ENCODE measurements around the gene DPEP3.

The DPEP3 gene

GRCh38 chr16:67954421-67955196 lies 25.7 kb downstream of the DPEP3 start:
- Histone ChIP-seq H3K27me3 (ENCODE audit: control insufficient read depth, insufficient read depth, low read length) (no peaks in the 10 kb centered on the region), H3K36me3 (ENCODE audit: control insufficient read depth, insufficient read depth, low read length) (peaks cover 48% of the 10 kb centered on the region), H3K4me1 (ENCODE audit: control insufficient read depth, insufficient read depth, low read length) (no peaks in the 10 kb centered on the region), H3K4me3 (ENCODE audit: low read length) (no peak overlapping the region), H3K9me3 (ENCODE audit: control insufficient read depth, insufficient read depth, low read length) (no peaks in the 10 kb centered on the region), H3K27ac (ENCODE audit: low read length) (no peak overlapping the region)
- WGBS (ENCODE audit: insufficient coverage, insufficient read length), result no CpG with 5 or more reads among the region's 10 CpGs
- DNase-seq (ENCODE audit: low read depth, low spot score), result no peak

- H3K27ac ChIP-seq (ENCODE audit: low read length), result no peak overlapping the region
- H3K4me1 ChIP-seq (ENCODE audit: control insufficient read depth, insufficient read depth, low read length), result no peaks in the 10 kb centered on the region
- H3K36me3 ChIP-seq (ENCODE audit: control insufficient read depth, insufficient read depth, low read length), result peaks cover 48% of the 10 kb centered on the region
- H3K9me3 ChIP-seq (ENCODE audit: control insufficient read depth, insufficient read depth, low read length), result no peaks in the 10 kb centered on the region
- no peak overlapping the region for H3K4me3 ChIP-seq (ENCODE audit: low read length)
- no CpG with 5 or more reads among the region's 8 CpGs for WGBS (ENCODE audit: insufficient coverage, insufficient read length)
- H3K27me3 ChIP-seq (ENCODE audit: control insufficient read depth, insufficient read depth, low read length), result no peaks in the 10 kb centered on the region
- DNase-seq (ENCODE audit: low read depth, low spot score), result no peak
These were observed 26.5 kb downstream of the DPEP3 start for GRCh38 chr16:67953641-67954375.

GRCh38 chr16:67951485-67951884 lies 28.8 kb downstream of the DPEP3 start:
- H3K27ac ChIP-seq (ENCODE audit: low read length), result no peak overlapping the region
- no CpG with 5 or more reads among the region's 12 CpGs for WGBS (ENCODE audit: insufficient coverage, insufficient read length)
- H3K36me3 ChIP-seq (ENCODE audit: control insufficient read depth, insufficient read depth, low read length), result peaks cover 57% of the 10 kb centered on the region
- no peaks in the 10 kb centered on the region; the same call in 1 of the 2 replicates for H3K4me1 ChIP-seq (ENCODE audit: control insufficient read depth, insufficient read depth, low read length)
- H3K27me3 ChIP-seq (ENCODE audit: control insufficient read depth, insufficient read depth, low read length), result no peaks in the 10 kb centered on the region
- no peaks in the 10 kb centered on the region for H3K9me3 ChIP-seq (ENCODE audit: control insufficient read depth, insufficient read depth, low read length)
- H3K4me3 ChIP-seq (ENCODE audit: low read length), result no peak overlapping the region
- no peak for DNase-seq (ENCODE audit: low read depth, low spot score)

- Histone ChIP-seq H3K4me3 (ENCODE audit: low read length) (no peak overlapping the region), H3K9me3 (ENCODE audit: control insufficient read depth, insufficient read depth, low read length) (no peaks in the 10 kb centered on the region), H3K27me3 (ENCODE audit: control insufficient read depth, insufficient read depth, low read length) (no peaks in the 10 kb centered on the region), H3K36me3 (ENCODE audit: control insufficient read depth, insufficient read depth, low read length) (peaks cover 68% of the 10 kb centered on the region), H3K4me1 (ENCODE audit: control insufficient read depth, insufficient read depth, low read length) (no peaks in the 10 kb centered on the region; the same call in 1 of the 2 replicates), H3K27ac (ENCODE audit: low read length) (no peak overlapping the region)
- WGBS (ENCODE audit: insufficient coverage, insufficient read length), result no CpG with 5 or more reads among the region's 16 CpGs
- DNase-seq (ENCODE audit: low read depth, low spot score), result no peak
These were observed 29.9 kb downstream of the DPEP3 start for GRCh38 chr16:67950335-67950843.

GRCh38 chr16:67949645-67950044 lies 30.7 kb downstream of the DPEP3 start:
- no peaks in the 10 kb centered on the region for H3K9me3 ChIP-seq (ENCODE audit: control insufficient read depth, insufficient read depth, low read length)
- no CpG with 5 or more reads among the region's 11 CpGs for WGBS (ENCODE audit: insufficient coverage, insufficient read length)
- peaks cover 72% of the 10 kb centered on the region for H3K36me3 ChIP-seq (ENCODE audit: control insufficient read depth, insufficient read depth, low read length)
- H3K27ac ChIP-seq (ENCODE audit: low read length), result no peak overlapping the region
- no peaks in the 10 kb centered on the region; the same call in 1 of the 2 replicates for H3K4me1 ChIP-seq (ENCODE audit: control insufficient read depth, insufficient read depth, low read length)
- no peak overlapping the region for H3K4me3 ChIP-seq (ENCODE audit: low read length)
- no peaks in the 10 kb centered on the region for H3K27me3 ChIP-seq (ENCODE audit: control insufficient read depth, insufficient read depth, low read length)
- no peak for DNase-seq (ENCODE audit: low read depth, low spot score)

GRCh38 chr16:67948015-67948414 lies 32.3 kb downstream of the DPEP3 start:
- Histone ChIP-seq H3K4me1 (ENCODE audit: control insufficient read depth, insufficient read depth, low read length) (no peaks in the 10 kb centered on the region; the same call in 1 of the 2 replicates), H3K27ac (ENCODE audit: low read length) (no peak overlapping the region), H3K4me3 (ENCODE audit: low read length) (no peak overlapping the region), H3K27me3 (ENCODE audit: control insufficient read depth, insufficient read depth, low read length) (no peaks in the 10 kb centered on the region), H3K36me3 (ENCODE audit: control insufficient read depth, insufficient read depth, low read length) (peaks cover 67% of the 10 kb centered on the region), H3K9me3 (ENCODE audit: control insufficient read depth, insufficient read depth, low read length) (no peaks in the 10 kb centered on the region)
- WGBS (ENCODE audit: insufficient coverage, insufficient read length), result no CpG with 5 or more reads among the region's 15 CpGs
- no peak for DNase-seq (ENCODE audit: low read depth, low spot score)

GRCh38 chr16:67946966-67947558 lies 33.2 kb downstream of the DPEP3 start:
- no peak for DNase-seq (ENCODE audit: low read depth, low spot score)
- no peaks in the 10 kb centered on the region; the same call in 1 of the 2 replicates for H3K4me1 ChIP-seq (ENCODE audit: control insufficient read depth, insufficient read depth, low read length)
- H3K27me3 ChIP-seq (ENCODE audit: control insufficient read depth, insufficient read depth, low read length), result no peaks in the 10 kb centered on the region
- H3K27ac ChIP-seq (ENCODE audit: low read length), result no peak overlapping the region
- H3K36me3 ChIP-seq (ENCODE audit: control insufficient read depth, insufficient read depth, low read length), result peaks cover 70% of the 10 kb centered on the region
- H3K4me3 ChIP-seq (ENCODE audit: low read length), result no peak overlapping the region
- no peaks in the 10 kb centered on the region for H3K9me3 ChIP-seq (ENCODE audit: control insufficient read depth, insufficient read depth, low read length)
- WGBS (ENCODE audit: insufficient coverage, insufficient read length), result no CpG with 5 or more reads among the region's 28 CpGs

GRCh38 chr16:67946128-67946569 lies 34.1 kb downstream of the DPEP3 start:
- H3K27ac ChIP-seq (ENCODE audit: low read length), result no peak overlapping the region
- WGBS (ENCODE audit: insufficient coverage, insufficient read length), result no CpG with 5 or more reads among the region's 20 CpGs
- DNase-seq (ENCODE audit: low read depth, low spot score), result no peak
- no peaks in the 10 kb centered on the region; the same call in 1 of the 2 replicates for H3K4me1 ChIP-seq (ENCODE audit: control insufficient read depth, insufficient read depth, low read length)
- H3K9me3 ChIP-seq (ENCODE audit: control insufficient read depth, insufficient read depth, low read length), result no peaks in the 10 kb centered on the region
- no peaks in the 10 kb centered on the region for H3K27me3 ChIP-seq (ENCODE audit: control insufficient read depth, insufficient read depth, low read length)
- no peak overlapping the region for H3K4me3 ChIP-seq (ENCODE audit: low read length)
- peaks cover 62% of the 10 kb centered on the region for H3K36me3 ChIP-seq (ENCODE audit: control insufficient read depth, insufficient read depth, low read length)

- H3K36me3 ChIP-seq (ENCODE audit: control insufficient read depth, insufficient read depth, low read length), result peaks cover 56% of the 10 kb centered on the region
- no peak overlapping the region for H3K27ac ChIP-seq (ENCODE audit: low read length)
- DNase-seq (ENCODE audit: low read depth, low spot score), result no peak
- no peaks in the 10 kb centered on the region for H3K27me3 ChIP-seq (ENCODE audit: control insufficient read depth, insufficient read depth, low read length)
- H3K4me3 ChIP-seq (ENCODE audit: low read length), result no peak overlapping the region
- no CpG with 5 or more reads among the region's 24 CpGs for WGBS (ENCODE audit: insufficient coverage, insufficient read length)
- H3K9me3 ChIP-seq (ENCODE audit: control insufficient read depth, insufficient read depth, low read length), result no peaks in the 10 kb centered on the region
- no peaks in the 10 kb centered on the region; the same call in 1 of the 2 replicates for H3K4me1 ChIP-seq (ENCODE audit: control insufficient read depth, insufficient read depth, low read length)
These were observed 34.8 kb downstream of the DPEP3 start for GRCh38 chr16:67945392-67945933.

All from iPS DF 6.9 (cell line).